GM12891 (cell line): ENCODE measurements around the gene EXOC1.

Experiments
- DNase-seq: peaks from one replicate; pipeline ENCODE4 v3.0.0; 2011; ENCODE audit warnings: low spot score; ENCODE audit not compliant: insufficient read length
- FAIRE-seq: peaks from 2 replicates; lab custom pipeline; 2011; peaks lifted over from hg19 to GRCh38; lab: Jason Lieb, UNC
- PAX5 ChIP-seq: IDR thresholded peaks from 2 replicates; pipeline ENCODE4 v1.6.1; 2011; ENCODE audit warnings: low read length, moderate library complexity, mild to moderate bottlenecking; ENCODE audit not compliant: insufficient read depth, severe bottlenecking
- POLR2A ChIP-seq: IDR thresholded peaks from 2 replicates; pipeline ENCODE4 v1.6.1; 2011; ENCODE audit warnings: low read depth, low read length, control low read depth
- POLR2AphosphoS5 ChIP-seq: IDR thresholded peaks from 2 replicates; pipeline ENCODE4 v1.6.1; 2011; ENCODE audit warnings: low read depth, low read length, control low read depth
- POU2F2 ChIP-seq: IDR thresholded peaks from 2 replicates; pipeline ENCODE4 v1.6.1; 2011; ENCODE audit warnings: low read depth, mild to moderate bottlenecking, control low read depth, low read length, moderate library complexity
- SPI1 ChIP-seq: IDR thresholded peaks from 2 replicates; pipeline ENCODE4 v1.6.1; 2011; ENCODE audit warnings: low read depth, low read length, control low read depth
- TAF1 ChIP-seq: IDR thresholded peaks from 2 replicates; pipeline ENCODE4 v1.6.1; 2011; ENCODE audit warnings: low read depth, low read length, control low read depth

Gene EXOC1

GRCh38 chr4:55902677-55903076 lies 49.2 kb downstream of the EXOC1 start:
- no peak for TF ChIP-seq POU2F2
- no peak for TF ChIP-seq POLR2AphosphoS5
- no peak for TF ChIP-seq PAX5
- FAIRE-seq (no peak), DNase-seq (no peak)

GRCh38 chr4:55903577-55903976 lies 50.1 kb downstream of the EXOC1 start:
- FAIRE-seq (no peak), DNase-seq (no peak)
- TF ChIP-seq POU2F2 (no peak), PAX5 (no peak), POLR2A (no peak), POLR2AphosphoS5 (no peak), TAF1 (no peak), SPI1 (no peak)

- no peak for DNase-seq
- TF ChIP-seq POU2F2 (no peak), PAX5 (no peak), POLR2A (no peak), SPI1 (no peak), POLR2AphosphoS5 (no peak), TAF1 (no peak)
- FAIRE-seq = no peak
Observed at GRCh38 chr4:55904576-55904975, 51.1 kb downstream of the EXOC1 start.

GRCh38 chr4:55906323-55906722 lies 52.9 kb downstream of the EXOC1 start:
- DNase-seq (no peak), FAIRE-seq (no peak)
- no peak for TF ChIP-seq POLR2AphosphoS5
- TF ChIP-seq TAF1 = no peak
- TF ChIP-seq POU2F2 = no peak
- TF ChIP-seq SPI1 = no peak
- no peak for TF ChIP-seq PAX5
- TF ChIP-seq POLR2A = no peak

GRCh38 chr4:55906989-55907388 lies 53.5 kb downstream of the EXOC1 start:
- DNase-seq (no peak), FAIRE-seq (no peak)
- TF ChIP-seq POLR2AphosphoS5 (no peak), SPI1 (no peak), POLR2A (no peak), POU2F2 (no peak), PAX5 (no peak), TAF1 (no peak)

GRCh38 chr4:55907469-55907868 lies 54.0 kb downstream of the EXOC1 start:
- TF ChIP-seq SPI1 (no peak), POU2F2 (no peak), POLR2AphosphoS5 (no peak), PAX5 (no peak), POLR2A (no peak)
- FAIRE-seq (no peak), DNase-seq (no peak)

GRCh38 chr4:55910140-55910539 lies 56.7 kb downstream of the EXOC1 start:
- TF ChIP-seq POLR2AphosphoS5 = no peak
- no peak for TF ChIP-seq PAX5
- no peak for TF ChIP-seq TAF1
- no peak for TF ChIP-seq POU2F2
- no peak for TF ChIP-seq POLR2A
- no peak for TF ChIP-seq SPI1
- no peak for DNase-seq
- FAIRE-seq = no peak

GRCh38 chr4:55912249-55912648 lies 58.8 kb downstream of the EXOC1 start:
- FAIRE-seq (no peak), DNase-seq (no peak)

GRCh38 chr4:55920571-55920970 lies 67.1 kb downstream of the EXOC1 start:
- DNase-seq (no peak), FAIRE-seq (no peak)
- TF ChIP-seq TAF1 (no peak), POU2F2 (no peak), SPI1 (no peak), POLR2A (no peak), PAX5 (no peak), POLR2AphosphoS5 (no peak)

More at GRCh38 chr4:55912249-55912648, 58.8 kb downstream of the EXOC1 start:
- no peak for TF ChIP-seq SPI1
- no peak for TF ChIP-seq POLR2A
- no peak for TF ChIP-seq POU2F2
- TF ChIP-seq PAX5 = no peak
- TF ChIP-seq TAF1 = no peak
- no peak for TF ChIP-seq POLR2AphosphoS5

- FAIRE-seq (no peak), DNase-seq (no peak)
- TF ChIP-seq PAX5 (no peak), POLR2AphosphoS5 (no peak), SPI1 (no peak), TAF1 (no peak), POU2F2 (no peak), POLR2A (no peak)
Observed at GRCh38 chr4:55921093-55921492, 67.6 kb downstream of the EXOC1 start.

- no peak for TF ChIP-seq PAX5
- no peak for TF ChIP-seq POLR2A
- TF ChIP-seq POLR2AphosphoS5 = no peak
- no peak for TF ChIP-seq POU2F2
- no peak for TF ChIP-seq TAF1
- no peak for TF ChIP-seq SPI1
- FAIRE-seq (no peak), DNase-seq (no peak)
Observed at GRCh38 chr4:55925241-55925640, 71.8 kb downstream of the EXOC1 start.
